GM12872 (cell line): ENCODE measurements around the gene ZMYND19.

Experiments
- CTCF ChIP-seq: IDR thresholded peaks from 3 replicates; pipeline ENCODE4 v1.5.1; 2011; ENCODE audit warnings: low read depth, mild to moderate bottlenecking, low read length, moderate library complexity; ENCODE audit not compliant: insufficient read depth

Gene ZMYND19

GRCh38 chr9:137581361-137582285 is 8.7 kb downstream of the ZMYND19 start:
- no peak for TF ChIP-seq CTCF

GRCh38 chr9:137580954-137581322 is 9.4 kb downstream of the ZMYND19 start:
- no peak for TF ChIP-seq CTCF

- no peak for TF ChIP-seq CTCF
Measured at GRCh38 chr9:137580209-137580953, 9.9 kb downstream of the ZMYND19 start.

GRCh38 chr9:137579259-137579604 is 11.1 kb downstream of the ZMYND19 start:
- no peak for TF ChIP-seq CTCF

GRCh38 chr9:137578518-137579258 is 11.6 kb downstream of the ZMYND19 start, which contains the start of gene DPH7:
Gene DPH7, minus strand, starts transcription at chr9:137578925. Its CDS starts 148 bp downstream, at chr9:137578777.
- peak; percentile 92 for TF ChIP-seq CTCF

GRCh38 chr9:137575716-137576411 is 14.4 kb downstream of the ZMYND19 start:
- TF ChIP-seq CTCF, result peak; percentile 37; the same call in 1 of the 3 replicates
